ENCODE results near the gene BMP5.
"Not testable (repeated sequence)": the region's sequence is repeated elsewhere in the genome, so short reads cannot be mapped to it uniquely, and the experiment has no call there.

Gene BMP5

GRCh38 chr6:55875400-55875799 lies at the start of gene BMP5:
Gene BMP5 (minus strand): TSS chr6:55875590. CDS start chr6:55874865, 725 bp downstream.
- no peak for DNase-seq (ENCODE audit: low read depth in 2 of 2)

GRCh38 chr6:55922406-55922805 lies 47.0 kb upstream of the BMP5 start:
- no peak for DNase-seq (ENCODE audit: low read depth in 2 of 2)

GRCh38 chr6:55919716-55920308 lies 44.4 kb upstream of the BMP5 start:
- no peak for DNase-seq (ENCODE audit: low read depth in 2 of 2)

GRCh38 chr6:55918639-55919038 lies 43.2 kb upstream of the BMP5 start:
- no peak for DNase-seq (ENCODE audit: low read depth in 2 of 2)

- DNase-seq (ENCODE audit: low read depth in 2 of 2): no peak
These were observed 42.5 kb upstream of the BMP5 start for GRCh38 chr6:55917751-55918415.

GRCh38 chr6:55916188-55916587 lies 40.8 kb upstream of the BMP5 start:
- DNase-seq (ENCODE audit: low read depth in 2 of 2): no peak

- DNase-seq (ENCODE audit: low read depth in 2 of 2): no peak
These were observed 38.1 kb upstream of the BMP5 start for GRCh38 chr6:55913228-55914195.

GRCh38 chr6:55910466-55910865 lies 35.1 kb upstream of the BMP5 start:
- not testable (repeated sequence) for DNase-seq (ENCODE audit: low read depth in 2 of 2)

GRCh38 chr6:55909911-55910310 lies 34.5 kb upstream of the BMP5 start:
- not testable (repeated sequence) for DNase-seq (ENCODE audit: low read depth in 2 of 2)

- DNase-seq (ENCODE audit: low read depth in 2 of 2): no peak
These were observed 27.4 kb upstream of the BMP5 start for GRCh38 chr6:55902796-55903195.

- DNase-seq (ENCODE audit: low read depth in 2 of 2): no peak
These were observed 26.4 kb upstream of the BMP5 start for GRCh38 chr6:55901765-55902270.

- DNase-seq (ENCODE audit: low read depth in 2 of 2): no peak
These were observed 23.0 kb upstream of the BMP5 start for GRCh38 chr6:55898342-55898741.

- DNase-seq (ENCODE audit: low read depth in 2 of 2): no peak
These were observed 22.0 kb upstream of the BMP5 start for GRCh38 chr6:55897346-55897745.

- DNase-seq (ENCODE audit: low read depth in 2 of 2): no peak
These were observed 20.8 kb upstream of the BMP5 start for GRCh38 chr6:55895972-55896730.

GRCh38 chr6:55892749-55893357 lies 17.5 kb upstream of the BMP5 start:
- no peak for DNase-seq (ENCODE audit: low read depth in 2 of 2)

GRCh38 chr6:55888917-55889316 lies 13.5 kb upstream of the BMP5 start:
- DNase-seq (ENCODE audit: low read depth in 2 of 2): no peak

- no peak for DNase-seq (ENCODE audit: low read depth in 2 of 2)
These were observed 10.9 kb upstream of the BMP5 start for GRCh38 chr6:55886185-55886836.

- no peak for DNase-seq (ENCODE audit: low read depth in 2 of 2)
These were observed 7.6 kb upstream of the BMP5 start for GRCh38 chr6:55882718-55883569.

GRCh38 chr6:55877283-55877682 lies 1.9 kb upstream of the BMP5 start:
- DNase-seq (ENCODE audit: low read depth in 2 of 2): no peak

GRCh38 chr6:55874316-55874715 lies 1.1 kb downstream of the BMP5 start:
- no peak for DNase-seq (ENCODE audit: low read depth in 2 of 2)

All from stimulated activated CD8-positive, alpha-beta memory T cell treated with anti-CD3 and anti-CD28 coated beads, Interleukin-15, amount 100 ng/mL, for 4 hours (primary cell).